GM18502 (cell line): ENCODE results near the gene TAF11.
"Not testable (repeated sequence)": the region's sequence is repeated elsewhere in the genome, so short reads cannot be mapped to it uniquely, and the experiment has no call there.

Source experiments
- ATAC-seq: cut with Tn5 transposase; IDR thresholded peaks from one replicate; pipeline ENCODE4 v1.9.1; 2021; ENCODE audit warnings: mild to moderate bottlenecking; ENCODE audit not compliant: unreplicated experiment, poor library complexity

Gene TAF11

DNA sequence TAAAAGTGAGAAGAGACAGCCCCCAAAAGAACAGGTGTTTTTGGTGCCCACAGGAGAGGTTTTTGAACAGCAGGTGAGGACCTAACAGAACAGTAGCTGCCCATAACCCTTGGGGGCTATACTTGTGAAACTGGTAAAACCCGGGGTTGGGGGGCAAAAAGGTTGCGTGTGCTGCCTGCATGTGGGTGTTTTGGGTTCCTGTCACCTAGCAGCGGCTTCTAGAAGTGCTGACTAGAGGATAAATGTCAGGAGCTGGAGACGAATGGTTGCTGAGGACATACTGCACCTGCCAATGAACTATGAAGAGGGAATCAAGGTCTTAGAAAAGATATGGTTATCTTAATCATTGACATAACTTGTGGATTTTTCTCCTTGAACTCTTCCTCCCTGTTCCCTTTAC, 16.0 kb downstream of the TAF11 start:
- no peak for ATAC-seq

DNA sequence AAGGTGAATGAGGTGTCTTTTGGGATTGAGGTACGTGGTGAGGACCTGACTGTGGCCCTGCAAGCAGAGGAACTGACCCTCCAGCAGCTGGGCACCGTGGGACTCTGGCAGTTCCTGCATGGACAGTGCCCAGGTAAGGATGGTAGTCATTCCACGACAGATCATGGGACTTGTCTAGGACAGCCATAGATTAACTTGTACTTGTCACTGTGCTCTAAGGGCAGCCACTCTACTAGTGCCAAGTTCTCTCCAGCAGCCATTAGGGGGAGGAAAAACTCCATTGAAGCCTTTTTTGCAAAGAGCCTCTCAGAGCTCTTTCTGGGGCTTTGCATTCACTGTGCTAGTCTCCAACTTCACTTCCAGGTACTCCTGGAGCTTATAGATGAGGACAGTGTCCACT, 20.4 kb downstream of the TAF11 start:
- ATAC-seq, result no peak

DNA sequence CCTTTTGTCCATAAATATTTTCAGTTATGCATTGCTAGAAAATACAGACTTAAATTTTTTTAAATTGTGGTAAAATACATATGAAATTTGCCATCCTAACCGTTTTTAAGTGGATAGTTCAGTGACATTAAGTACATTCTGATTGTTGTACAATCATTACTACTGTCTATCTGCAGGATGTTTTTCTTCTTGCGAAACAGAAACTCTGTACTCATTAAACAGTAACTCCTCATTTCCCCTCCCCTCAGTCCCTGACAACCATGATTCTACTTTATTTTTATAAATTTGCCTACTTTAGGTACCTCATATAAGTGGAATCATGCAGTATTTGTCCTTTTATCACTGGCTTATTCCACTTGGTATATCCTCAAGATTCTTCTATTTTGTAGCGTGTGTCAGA, 21.3 kb downstream of the TAF11 start:
- ATAC-seq, result no peak

DNA sequence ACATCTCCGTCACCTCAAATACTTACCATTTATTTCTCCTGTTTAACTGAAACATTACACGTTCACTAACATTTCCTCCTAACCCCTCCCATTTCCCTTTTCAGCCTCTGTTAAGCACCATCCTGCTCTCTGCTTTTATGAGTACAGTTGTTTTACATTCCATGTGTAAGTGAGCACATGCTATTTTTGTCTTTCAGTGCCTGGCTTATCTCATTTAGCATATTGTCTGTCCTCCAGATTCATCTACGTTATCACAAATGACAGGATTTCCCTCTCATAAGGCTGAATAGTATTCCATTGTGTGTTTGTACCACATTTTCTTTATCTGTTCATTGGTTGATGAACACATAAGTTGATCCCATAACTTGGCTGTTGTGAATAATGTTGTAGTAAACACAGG, 22.7 kb downstream of the TAF11 start:
- no peak for ATAC-seq

DNA sequence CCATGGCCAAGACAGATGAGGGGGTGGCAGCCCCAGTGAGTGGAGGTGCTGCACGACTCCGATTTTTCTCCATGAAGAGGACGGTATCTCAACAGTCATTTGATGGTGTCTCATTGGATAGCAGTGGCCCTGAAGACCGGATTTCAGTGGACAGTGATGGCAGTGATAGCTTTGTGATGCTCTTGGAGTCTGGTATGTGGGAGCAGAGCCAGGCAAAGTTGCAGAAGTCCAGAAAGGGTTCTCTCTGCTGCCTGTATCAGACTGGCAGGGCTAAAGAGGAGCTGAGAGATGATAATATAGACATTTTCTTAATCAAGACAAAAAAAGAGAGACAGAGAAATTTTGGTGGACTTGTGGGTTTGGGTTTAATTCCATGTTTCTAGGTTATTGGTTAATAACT, 23.8 kb downstream of the TAF11 start:
- no peak for ATAC-seq

DNA sequence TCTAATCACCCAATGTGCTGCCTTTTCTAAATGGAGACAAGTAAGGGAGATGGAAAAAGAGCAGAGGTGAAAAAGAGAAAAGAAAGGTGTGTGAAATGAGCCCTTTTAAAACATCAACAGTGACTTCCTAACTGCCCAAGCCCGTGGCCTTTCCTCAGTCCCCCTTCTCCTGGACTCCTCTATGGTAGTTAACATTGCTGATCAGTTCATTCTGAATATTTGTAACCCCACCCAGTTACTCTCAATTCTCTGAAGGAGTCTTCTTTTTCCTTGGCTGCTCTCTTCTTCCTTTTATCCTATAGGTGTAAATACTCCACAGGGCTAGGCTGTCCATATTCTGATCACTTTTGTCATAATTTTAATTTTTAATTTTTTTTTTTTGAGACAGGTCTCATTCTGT, 27.1 kb downstream of the TAF11 start:
- ATAC-seq, result no peak

DNA sequence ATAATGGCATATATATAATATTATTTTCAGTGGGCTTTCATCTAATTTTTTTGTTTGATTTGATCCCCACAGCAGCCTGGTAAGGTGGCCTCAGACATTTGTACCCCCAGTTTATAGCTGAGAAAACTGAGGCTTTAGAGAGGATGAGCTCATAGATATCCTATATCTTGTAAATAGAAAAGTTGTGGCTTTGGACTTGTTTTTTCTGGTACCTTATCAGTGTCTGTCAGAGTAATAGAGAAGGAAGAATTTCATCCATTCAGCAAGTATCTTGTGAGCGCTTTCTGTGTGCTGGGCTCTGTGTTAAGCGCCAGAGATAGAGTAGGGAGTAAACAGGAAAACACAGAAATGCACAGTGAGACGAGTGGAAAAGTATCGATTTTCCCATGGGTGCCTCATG, 27.9 kb downstream of the TAF11 start:
- no peak for ATAC-seq

DNA sequence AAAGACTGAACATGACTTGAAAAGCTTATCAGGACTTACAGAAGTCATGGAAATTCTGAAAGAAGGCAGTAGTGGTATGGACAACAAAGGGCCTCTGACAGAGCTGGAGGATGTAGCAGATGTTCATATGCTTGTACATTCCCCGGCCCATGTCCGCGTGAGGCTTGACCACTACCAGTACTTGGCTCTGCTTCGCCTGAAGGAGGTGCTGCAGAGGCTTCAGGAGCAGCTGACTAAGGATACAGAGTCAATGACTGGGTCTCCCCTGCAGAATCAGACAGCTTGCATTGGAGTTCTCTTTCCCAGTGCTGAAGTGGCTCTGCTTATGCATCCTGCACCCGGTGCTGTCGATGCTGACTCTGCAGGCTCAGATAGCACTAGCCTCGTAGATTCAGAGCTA, 29.2 kb downstream of the TAF11 start:
- ATAC-seq, result no peak

DNA sequence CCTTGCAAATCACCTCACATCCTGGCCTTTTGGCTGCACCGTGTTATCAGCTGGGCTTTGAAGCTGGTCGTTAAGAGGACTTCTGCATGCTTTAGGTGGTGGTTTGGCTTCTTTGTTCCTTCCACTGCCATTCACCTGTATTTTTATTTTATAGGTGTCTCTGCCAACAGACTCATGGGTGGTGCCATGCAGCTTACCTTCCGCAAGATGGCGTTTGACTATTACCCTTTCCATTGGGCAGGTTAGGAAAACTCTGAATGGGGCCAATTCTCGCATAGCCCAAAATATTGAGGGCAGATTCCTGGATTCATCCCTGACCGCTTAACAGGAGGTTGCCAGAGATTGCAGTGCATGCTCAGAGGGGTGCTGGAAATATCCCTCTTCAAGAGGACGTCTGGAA, 32.4 kb downstream of the TAF11 start:
- no peak for ATAC-seq

DNA sequence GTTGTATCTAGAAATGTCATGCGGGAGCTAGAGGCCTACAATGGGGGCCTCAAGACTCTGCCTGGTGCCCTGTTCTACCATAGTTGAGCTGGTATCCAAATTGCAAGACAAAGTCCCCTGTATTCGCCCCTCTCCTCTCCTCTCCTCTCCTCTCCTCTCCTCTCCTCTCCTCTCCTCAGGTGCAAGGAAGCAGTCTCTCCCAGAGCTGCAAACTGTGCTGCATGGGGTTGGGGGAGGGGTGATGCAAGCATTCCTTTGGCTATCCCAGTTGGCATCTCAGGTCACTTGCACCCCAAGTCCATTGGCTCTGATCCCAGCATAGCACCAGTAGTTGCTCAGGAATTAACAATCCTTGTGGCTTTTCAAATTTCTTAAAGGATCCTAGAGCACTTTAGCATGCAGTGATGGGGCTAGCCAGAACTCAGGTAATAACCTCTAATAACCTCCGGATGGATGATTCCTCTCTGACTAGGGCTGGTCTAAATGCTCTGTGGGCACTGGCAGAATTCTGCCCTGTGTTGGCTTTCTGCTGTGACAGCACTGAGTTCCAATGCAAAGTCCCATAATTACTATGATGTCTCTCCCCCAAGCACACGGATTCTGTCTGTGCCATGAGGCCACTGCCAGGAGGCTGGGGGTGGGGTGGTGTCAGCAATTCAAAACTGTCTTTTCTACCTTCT, 35.3 kb downstream of the TAF11 start:
- no peak for ATAC-seq

DNA sequence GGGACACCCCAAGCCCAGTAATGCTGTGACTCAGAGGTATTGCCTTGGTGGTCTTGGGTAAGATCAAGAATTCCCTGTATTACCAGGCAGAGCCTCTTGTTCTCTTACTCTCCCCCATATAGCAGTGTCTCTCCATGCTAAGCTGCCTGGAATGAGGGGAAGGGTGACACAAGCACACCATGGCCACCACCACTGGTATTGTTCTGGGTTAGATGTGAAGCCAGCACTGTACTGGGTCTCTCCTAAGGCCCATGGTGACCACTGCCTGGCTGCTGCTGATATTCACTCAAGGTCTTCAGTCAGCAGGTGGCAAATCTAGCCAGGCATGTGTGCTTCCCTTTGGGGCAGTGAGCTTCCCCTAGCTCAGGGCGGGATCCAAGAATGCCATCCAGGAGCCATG, 36.5 kb downstream of the TAF11 start:
- ATAC-seq, result no peak

DNA sequence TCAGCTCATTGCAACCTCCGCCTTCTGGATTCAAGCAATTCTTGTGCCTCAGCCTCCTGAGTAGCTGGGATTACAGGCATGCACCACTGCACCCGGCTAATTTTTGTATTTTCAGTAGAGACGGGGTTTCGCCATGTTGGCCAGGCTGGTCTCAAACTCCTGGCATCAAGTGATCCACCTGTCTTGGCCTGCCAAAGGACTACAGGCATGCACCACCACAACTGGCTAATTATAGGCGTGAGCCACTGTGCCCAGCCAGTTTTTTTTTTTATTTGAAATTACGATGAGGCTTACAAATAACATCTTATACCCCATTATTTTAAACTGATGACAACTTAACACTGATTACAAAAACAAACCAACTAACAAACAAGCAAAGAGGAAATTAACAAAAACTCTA, 38.8 kb downstream of the TAF11 start:
- not testable (repeated sequence) for ATAC-seq

DNA sequence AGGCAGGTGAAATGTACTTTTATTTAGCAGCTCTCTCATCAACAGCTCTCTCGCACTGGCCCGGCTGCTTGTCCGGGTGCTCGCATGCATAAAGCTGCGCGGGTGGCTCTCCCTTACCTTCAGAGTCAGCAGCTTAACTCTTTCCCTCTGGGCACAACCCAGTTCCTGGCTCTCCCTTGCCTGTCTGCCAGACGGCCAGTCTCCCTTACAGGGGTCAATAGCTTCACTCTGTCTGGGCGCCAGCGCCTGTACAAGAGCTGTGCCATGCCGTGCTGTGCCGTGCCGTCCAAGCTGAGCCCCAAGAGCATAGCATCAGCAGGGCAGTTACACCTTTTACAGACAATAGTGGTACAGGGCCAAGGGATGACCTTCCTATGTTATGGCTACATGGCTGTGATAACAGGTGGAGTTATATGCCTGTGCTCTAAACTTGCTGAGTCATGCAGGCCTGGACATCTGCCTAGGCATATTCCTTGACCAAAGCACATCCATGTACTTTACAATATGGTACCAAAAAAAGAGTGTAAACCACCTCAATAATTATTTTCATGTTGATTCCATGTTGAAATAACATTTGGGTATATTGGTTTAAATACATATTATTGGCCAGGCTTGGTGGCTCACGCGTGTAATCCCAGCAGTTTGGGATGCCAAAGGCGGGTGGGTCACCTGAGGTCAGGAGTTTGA, 48.0 kb downstream of the TAF11 start:
- ATAC-seq, result no peak

DNA sequence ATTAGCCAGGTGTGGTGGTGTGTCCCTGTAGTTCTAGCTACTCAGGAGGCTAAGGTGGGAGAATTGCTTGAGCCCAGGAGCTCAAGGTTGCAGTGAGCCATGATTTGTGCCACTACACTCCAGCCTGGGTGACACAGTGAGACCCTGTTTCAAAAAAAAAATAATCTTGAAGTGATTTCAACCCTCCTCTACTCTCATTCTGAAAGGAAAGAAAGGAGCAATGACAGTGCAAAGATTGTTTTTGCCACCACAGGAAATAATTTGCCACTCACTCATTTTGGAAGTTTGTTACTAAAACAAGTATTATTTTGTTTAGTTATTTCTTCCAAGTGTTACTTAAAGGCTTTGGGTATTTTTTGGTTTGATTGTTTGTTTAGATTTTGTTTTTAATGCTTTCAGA, 50.3 kb downstream of the TAF11 start:
- no peak for ATAC-seq

DNA sequence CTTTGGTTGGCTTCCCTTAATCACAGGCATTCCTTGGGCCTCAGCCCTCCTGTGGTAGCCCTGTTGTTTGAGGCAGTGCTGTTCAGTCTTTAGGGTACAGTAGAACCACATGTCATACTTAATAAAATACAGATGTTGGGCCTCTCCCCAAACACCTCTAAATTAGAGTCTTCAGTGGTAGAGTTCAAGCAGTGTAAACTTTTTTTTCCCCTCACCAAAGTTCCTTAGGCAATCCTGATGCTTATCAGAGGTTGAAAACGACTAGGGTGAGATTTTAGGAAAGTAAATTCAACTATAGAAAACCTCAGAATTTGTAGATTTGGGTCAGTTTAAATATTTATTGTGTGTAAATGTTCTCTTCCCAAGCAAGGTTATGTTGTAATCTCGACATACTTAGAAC, 51.4 kb downstream of the TAF11 start:
- no peak for ATAC-seq

DNA sequence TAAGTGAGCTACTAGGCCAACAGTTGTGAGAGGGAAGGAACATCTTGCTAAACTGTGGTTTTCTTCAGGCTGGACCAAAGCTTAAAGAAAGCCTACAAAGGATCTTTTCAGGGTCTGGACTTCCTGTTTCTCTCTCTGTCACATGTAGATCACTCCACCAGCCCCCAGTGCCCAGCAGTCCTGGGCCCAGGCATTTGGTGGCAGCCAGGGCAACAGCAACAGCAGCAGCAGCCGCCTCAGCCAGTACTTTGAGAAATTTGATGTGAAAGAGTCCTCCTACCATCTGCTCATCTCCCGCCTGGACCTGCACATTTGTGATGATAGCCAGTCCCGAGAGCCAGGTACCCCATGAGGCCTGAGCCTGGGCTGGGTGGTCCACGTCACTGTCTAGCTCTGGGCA, 51.8 kb downstream of the TAF11 start:
- no peak for ATAC-seq

DNA sequence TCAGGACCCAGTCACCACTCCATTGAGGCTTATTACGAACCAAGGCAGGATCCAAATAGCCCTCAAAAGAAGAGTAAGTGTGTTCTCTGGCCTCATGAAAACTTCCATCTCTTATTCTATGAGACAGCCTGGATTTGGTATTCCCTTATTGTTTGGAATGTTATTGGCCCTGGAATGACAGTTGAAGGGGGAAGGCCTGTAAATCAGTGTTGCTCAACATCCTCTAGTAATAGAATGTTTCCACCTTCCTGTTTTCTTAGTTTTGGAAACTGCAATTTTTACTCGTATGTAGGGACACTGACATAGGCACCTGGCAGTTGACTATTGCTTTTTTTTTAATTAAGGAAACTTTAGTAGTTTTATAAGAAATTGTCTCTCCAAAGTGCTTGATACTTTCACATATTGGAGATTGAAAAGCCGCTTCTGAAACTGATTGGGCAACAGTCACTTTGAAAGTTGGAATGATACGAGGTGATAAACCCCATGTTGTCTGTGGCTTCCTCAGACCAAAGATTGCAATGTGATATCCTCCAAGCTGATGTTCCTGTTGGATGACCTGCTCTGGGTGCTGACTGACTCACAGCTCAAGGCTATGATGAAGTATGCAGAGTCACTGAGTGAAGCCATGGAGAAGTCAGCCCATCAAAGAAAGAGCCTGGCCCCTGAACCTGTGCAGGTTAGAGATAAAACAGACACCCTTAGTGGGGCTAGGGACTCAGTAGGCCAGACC, 52.9 kb downstream of the TAF11 start:
- ATAC-seq, result no peak

DNA sequence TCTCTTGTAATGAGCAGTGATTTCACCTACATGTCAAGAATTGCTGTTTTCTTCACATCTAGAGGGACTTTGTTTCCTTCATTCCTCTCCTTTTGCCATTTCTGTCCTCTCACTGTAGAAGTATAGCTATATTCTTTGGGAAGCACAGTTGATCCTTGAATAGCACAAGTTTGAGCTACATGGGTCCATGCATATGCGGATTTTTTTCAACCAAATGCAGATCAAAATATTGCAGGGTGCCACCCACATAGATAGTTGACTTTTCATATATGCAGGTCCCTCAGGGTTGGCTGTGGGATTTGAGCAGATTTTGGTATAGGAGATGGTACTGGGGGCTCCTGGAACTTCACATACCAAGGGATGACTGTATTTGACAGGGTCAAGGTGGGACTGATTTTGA, 54.9 kb downstream of the TAF11 start:
- no peak for ATAC-seq

DNA sequence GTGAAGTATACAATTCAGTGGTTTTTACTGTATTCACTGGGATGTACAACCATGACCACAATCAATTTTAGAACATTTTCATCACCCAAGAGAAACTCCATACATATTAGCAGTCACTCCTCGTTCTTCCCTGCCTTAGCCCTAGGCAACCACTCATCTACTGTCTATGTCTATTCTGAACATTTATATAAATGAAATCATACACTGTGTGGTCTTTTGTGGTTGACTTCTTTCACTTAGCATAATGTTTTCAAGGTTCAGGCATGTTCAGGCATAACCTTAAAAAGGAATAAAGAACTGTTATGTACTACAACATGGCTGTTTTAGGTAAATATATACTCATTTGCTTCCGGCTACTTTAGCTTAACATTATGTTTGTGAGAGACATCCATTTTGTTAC, 58.7 kb downstream of the TAF11 start:
- no peak for ATAC-seq
